HG03108 (cell line): Measurements from ENCODE around the gene ZDHHC11B.
"Not testable (repeated sequence)": the region's sequence is repeated elsewhere in the genome, so short reads cannot be mapped to it uniquely, and the experiment has no call there.

Experiments used
- ATAC-seq: cut with Tn5 transposase; IDR thresholded peaks from one replicate; pipeline ENCODE4 v1.9.1; 2021; ENCODE audit warnings: moderate library complexity; ENCODE audit not compliant: unreplicated experiment

ZDHHC11B gene

GRCh38 chr5:719379-719778 is 65.2 kb downstream of the ZDHHC11B start:
- not testable (repeated sequence) for ATAC-seq

- ATAC-seq, result no peak
Observed at GRCh38 chr5:717143-717542, 67.4 kb downstream of the ZDHHC11B start.

GRCh38 chr5:716740-717139 is 67.8 kb downstream of the ZDHHC11B start:
- ATAC-seq, result not testable (repeated sequence)

- not testable (repeated sequence) for ATAC-seq
Observed at GRCh38 chr5:715636-716035, 68.9 kb downstream of the ZDHHC11B start.

GRCh38 chr5:714215-715118 is 70.1 kb downstream of the ZDHHC11B start:
- ATAC-seq, result not testable (repeated sequence)

- ATAC-seq, result not testable (repeated sequence)
Observed at GRCh38 chr5:713686-714085, 70.8 kb downstream of the ZDHHC11B start.

GRCh38 chr5:708848-709517 is 75.5 kb downstream of the ZDHHC11B start:
- not testable (repeated sequence) for ATAC-seq

- not testable (repeated sequence) for ATAC-seq
Observed at GRCh38 chr5:708374-708773, 76.2 kb downstream of the ZDHHC11B start.

- not testable (repeated sequence) for ATAC-seq
Observed at GRCh38 chr5:706127-706526, 78.4 kb downstream of the ZDHHC11B start.

- ATAC-seq, result not testable (repeated sequence)
Observed at GRCh38 chr5:696753-697702, 87.5 kb downstream of the ZDHHC11B start.

GRCh38 chr5:696191-696590 is 88.3 kb downstream of the ZDHHC11B start:
- ATAC-seq, result not testable (repeated sequence)

- ATAC-seq, result not testable (repeated sequence)
Observed at GRCh38 chr5:695475-695874, 89.1 kb downstream of the ZDHHC11B start.

- ATAC-seq, result not testable (repeated sequence)
Observed at GRCh38 chr5:694042-694431, 90.5 kb downstream of the ZDHHC11B start.

GRCh38 chr5:693271-694041 is 91.1 kb downstream of the ZDHHC11B start, which contains the start of gene TPPP:
Gene TPPP (minus strand): TSS chr5:693352. CDS start chr5:678060, 15,292 bp downstream.
- peak; percentile 62 for ATAC-seq

- ATAC-seq, result peak; percentile 7
Observed at GRCh38 chr5:692529-693041, 91.9 kb downstream of the ZDHHC11B start.

GRCh38 chr5:691817-692528 is 92.6 kb downstream of the ZDHHC11B start:
- no peak for ATAC-seq

- not testable (repeated sequence) for ATAC-seq
Observed at GRCh38 chr5:691049-691448, 93.5 kb downstream of the ZDHHC11B start.

GRCh38 chr5:690293-690692 is 94.2 kb downstream of the ZDHHC11B start:
- ATAC-seq, result not testable (repeated sequence)
